Keratinocyte (primary cell): ENCODE results near the gene MAP7D2. TPM values are rescaled to one million over a fixed set of nuclear protein-coding genes. Genes with fewer than 3 reads are reported as not detected.

Experiments
- DNase-seq: peaks from one replicate; pipeline ENCODE4 v3.0.0-alpha.2; 2011; ENCODE audit warnings: low read depth, missing footprints, low spot score
- FAIRE-seq: peaks from 2 replicates; lab custom pipeline; 2011; peaks lifted over from hg19 to GRCh38; lab: Jason Lieb, UNC
- H2AFZ ChIP-seq: 2 replicates; pipeline ENCODE4 v1.6.0; 2012; ENCODE audit warnings: low read length, control low read depth, inconsistent platforms; ENCODE audit not compliant: control insufficient read depth
- H3K27ac ChIP-seq: 2 replicates; pipeline ENCODE4 v1.5.1; 2011; ENCODE audit warnings: low read length; ENCODE audit not compliant: control insufficient read depth, insufficient read depth
- H3K27me3 ChIP-seq: 3 replicates; pipeline ENCODE4 v1.6.0; 2011; ENCODE audit warnings: low read length; ENCODE audit not compliant: control insufficient read depth, insufficient read depth; ENCODE audit errors: extremely low read depth
- H3K36me3 ChIP-seq, 2 experiments: 2 replicates in 1 of 2; 3 replicates in 1 of 2; pipeline ENCODE4 v1.5.1; 2011; ENCODE audit warnings: low read length in 2 of 2, mild to moderate bottlenecking in 1 of 2; ENCODE audit not compliant: control insufficient read depth in 2 of 2, insufficient read depth in 2 of 2; ENCODE audit errors: extremely low read depth in 1 of 2
- H3K4me1 ChIP-seq: 3 replicates; pipeline ENCODE4 v1.5.1; 2011; ENCODE audit warnings: low read length; ENCODE audit not compliant: control insufficient read depth, insufficient read depth; ENCODE audit errors: extremely low read depth
- H3K4me2 ChIP-seq: 3 replicates; pipeline ENCODE4 v1.6.0; 2011; ENCODE audit warnings: low read depth, low read length; ENCODE audit not compliant: control insufficient read depth, insufficient read depth; ENCODE audit errors: extremely low read depth
- H3K4me3 ChIP-seq, 3 experiments: fragments of 200-600 bp in 1 of 3; sonication (generic) in 1 of 3; 2 replicates in 2 of 3; 3 replicates in 1 of 3; pipeline ENCODE4 v1.5.1; 2011 to 2016; ENCODE audit warnings: low read length in 3 of 3, mild to moderate bottlenecking in 3 of 3, control low read depth in 2 of 3, inconsistent platforms in 1 of 3, low read depth in 1 of 3, mixed read lengths in 1 of 3, mixed run types in 1 of 3, moderate library complexity in 1 of 3; ENCODE audit not compliant: control insufficient read depth in 2 of 3, insufficient read depth in 2 of 3; ENCODE audit errors: extremely low read depth in 1 of 3
- H3K79me2 ChIP-seq: 2 replicates; pipeline ENCODE4 v1.6.0; 2012; ENCODE audit warnings: low read length; ENCODE audit not compliant: control insufficient read depth, insufficient read depth
- H3K9ac ChIP-seq: 3 replicates; pipeline ENCODE4 v1.6.0; 2011; ENCODE audit warnings: low read length; ENCODE audit not compliant: control insufficient read depth, insufficient read depth; ENCODE audit errors: extremely low read depth
- H3K9me1 ChIP-seq: 3 replicates; pipeline ENCODE4 v1.6.0; 2011; ENCODE audit warnings: low read length; ENCODE audit not compliant: control insufficient read depth, insufficient read depth; ENCODE audit errors: extremely low read depth
- H3K9me3 ChIP-seq: 2 replicates; pipeline ENCODE4 v1.5.1; 2012; ENCODE audit warnings: low read depth, low read length; ENCODE audit not compliant: control insufficient read depth
- H4K20me1 ChIP-seq: 3 replicates; pipeline ENCODE4 v1.6.0; 2011; ENCODE audit warnings: low read length; ENCODE audit not compliant: control insufficient read depth, insufficient read depth; ENCODE audit errors: extremely low read depth
- EZH2 ChIP-seq: IDR thresholded peaks from one replicate; pipeline ENCODE4 v1.6.1; 2012; ENCODE audit warnings: inconsistent platforms, mild to moderate bottlenecking, low read length, moderate library complexity
- dilution Hi-C: fragments of 300-500 bp; cut with MboI; formaldehyde crosslinking; loops from one replicate; pipeline ENCODE4 v1.7.0; 2020; ENCODE audit warnings: low sequenced_read_pairs; ENCODE audit not compliant: extremely low pct_ligation_motif_present
- polyA plus RNA-seq, 5 experiments: library from polyadenylated mRNA; depleted of rRNA in 3 of 5; stranded (reverse) in 3 of 5; stranded (forward) in 1 of 5; unstranded in 1 of 5; fragments of >200 nt; gene quantifications; 1 replicate in 1 of 5; 2 replicates in 3 of 5; 3 replicates in 1 of 5; pipeline versions ENCODE4 v1.2.1 to v1.2.3, GENCODE V29; 2011 to 2012; ENCODE audit warnings: missing spikeins in 2 of 5, low read depth in 1 of 5, low replicate concordance in 1 of 5
- TF ChIP-seq, protein P1 (sequence below), 3 experiments: IDR thresholded peaks in 1 of 3; conservative IDR thresholded peaks in 1 of 3; optimal IDR thresholded peaks in 1 of 3; 2 replicates in 2 of 3; 3 replicates in 1 of 3; pipeline versions ENCODE3 to v1.5.1; 2011; ENCODE audit warnings: low read length in 3 of 3, mild to moderate bottlenecking in 3 of 3, moderate library complexity in 2 of 3, control low read depth in 1 of 3, inconsistent platforms in 1 of 3; ENCODE audit not compliant: insufficient read depth in 2 of 3; ENCODE audit errors: extremely low read depth in 1 of 3

MAP7D2 gene
- polyA plus RNA-seq, 1 donor (not counting 4 experiments of a cell fraction or from before 2014, with no cell fraction given): 0.76 TPM

DNA sequence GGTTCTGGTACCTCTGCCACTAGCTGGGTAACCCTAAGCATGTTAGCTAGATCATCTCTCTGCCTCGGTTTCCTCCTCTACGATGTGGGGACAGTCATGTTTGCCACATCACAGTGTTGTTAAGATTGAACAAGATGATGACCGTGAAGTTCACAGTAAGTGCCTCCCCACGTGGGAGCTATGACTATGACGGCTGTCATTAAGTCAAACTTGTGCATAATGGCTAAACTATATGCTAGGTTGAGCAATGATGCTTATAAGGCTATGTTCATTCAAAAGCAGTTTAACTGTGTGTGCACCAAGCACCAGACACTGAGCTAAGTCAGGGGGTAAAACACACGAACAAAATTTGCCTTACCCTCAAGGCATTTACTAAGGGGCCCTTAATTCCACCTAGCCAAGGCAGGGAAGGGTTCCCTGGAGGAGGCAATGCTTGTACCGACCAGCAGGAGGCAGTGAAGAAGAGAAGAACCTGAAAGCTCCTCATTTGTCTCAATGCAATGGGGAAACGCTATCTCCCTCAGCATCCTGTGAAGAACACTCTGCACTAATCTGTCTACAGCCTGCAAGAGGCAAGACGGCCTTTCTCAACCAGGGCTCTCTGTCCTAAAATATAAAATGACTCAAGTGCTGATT, 52.9 kb downstream of the MAP7D2 start:
- DNase-seq: no peak
- Histone ChIP-seq H3K9ac (no peak overlapping the region), H3K27ac (no peak overlapping the region), H3K4me3 (no peak overlapping the region), H3K27me3 (no peaks in the 10 kb centered on the region), H3K4me1 (peaks cover 17% of the 10 kb centered on the region), H3K9me3 (no peaks in the 10 kb centered on the region), H3K36me3 (no peaks in the 10 kb centered on the region), H4K20me1 (no peaks in the 10 kb centered on the region), H3K9me1 (no peaks in the 10 kb centered on the region), H3K4me2 (no peak overlapping the region), H2AFZ (no peak overlapping the region), H3K79me2 (no peaks in the 10 kb centered on the region)
- FAIRE-seq: no peak
- dilution Hi-C loops: no loop called here
- TF ChIP-seq EZH2: no peak
- TF ChIP-seq, protein P1, sequence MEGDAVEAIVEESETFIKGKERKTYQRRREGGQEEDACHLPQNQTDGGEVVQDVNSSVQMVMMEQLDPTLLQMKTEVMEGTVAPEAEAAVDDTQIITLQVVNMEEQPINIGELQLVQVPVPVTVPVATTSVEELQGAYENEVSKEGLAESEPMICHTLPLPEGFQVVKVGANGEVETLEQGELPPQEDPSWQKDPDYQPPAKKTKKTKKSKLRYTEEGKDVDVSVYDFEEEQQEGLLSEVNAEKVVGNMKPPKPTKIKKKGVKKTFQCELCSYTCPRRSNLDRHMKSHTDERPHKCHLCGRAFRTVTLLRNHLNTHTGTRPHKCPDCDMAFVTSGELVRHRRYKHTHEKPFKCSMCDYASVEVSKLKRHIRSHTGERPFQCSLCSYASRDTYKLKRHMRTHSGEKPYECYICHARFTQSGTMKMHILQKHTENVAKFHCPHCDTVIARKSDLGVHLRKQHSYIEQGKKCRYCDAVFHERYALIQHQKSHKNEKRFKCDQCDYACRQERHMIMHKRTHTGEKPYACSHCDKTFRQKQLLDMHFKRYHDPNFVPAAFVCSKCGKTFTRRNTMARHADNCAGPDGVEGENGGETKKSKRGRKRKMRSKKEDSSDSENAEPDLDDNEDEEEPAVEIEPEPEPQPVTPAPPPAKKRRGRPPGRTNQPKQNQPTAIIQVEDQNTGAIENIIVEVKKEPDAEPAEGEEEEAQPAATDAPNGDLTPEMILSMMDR (optimal IDR thresholded peaks at IDR 0.05 in 1 of 3, IDR thresholded peaks at IDR 0.05 in 1 of 3, conservative IDR thresholded peaks at IDR 0.05 in 1 of 3; ENCODE audit: extremely low read depth in 1 of 3, insufficient read depth in 2 of 3, low read length in 3 of 3): peak; percentile 19 to 52 (median 39)

DNA sequence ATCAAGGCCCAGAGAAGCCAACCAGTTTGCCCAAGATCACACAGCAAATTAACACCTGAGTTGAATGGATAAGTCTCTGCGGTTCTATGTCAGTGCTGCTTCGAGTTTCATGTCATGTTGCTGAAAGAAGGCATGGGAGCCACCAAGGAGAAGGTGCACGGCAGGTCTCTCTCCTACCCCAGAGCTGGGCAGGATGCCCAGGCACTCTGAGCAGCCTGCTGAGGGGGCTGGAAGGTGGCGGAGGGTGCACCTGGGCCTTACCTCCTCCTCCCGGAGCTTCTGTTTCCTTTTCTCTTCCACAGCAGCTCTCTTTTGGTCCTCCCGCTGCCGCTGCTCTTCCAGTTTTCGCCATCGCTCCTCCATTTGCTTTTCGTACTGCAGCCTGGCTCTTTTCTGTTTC, 53.6 kb downstream of the MAP7D2 start:
- Histone ChIP-seq H3K79me2 (no peaks in the 10 kb centered on the region), H4K20me1 (no peaks in the 10 kb centered on the region)

More for the DNA sequence above, 53.6 kb downstream of the MAP7D2 start:
- no peak for TF ChIP-seq EZH2
- TF ChIP-seq, protein P1 (optimal IDR thresholded peaks at IDR 0.05 in 1 of 3, IDR thresholded peaks at IDR 0.05 in 1 of 3, conservative IDR thresholded peaks at IDR 0.05 in 1 of 3; ENCODE audit: extremely low read depth in 1 of 3, insufficient read depth in 2 of 3, low read length in 3 of 3): no peak
- Histone ChIP-seq H3K4me1 (peaks cover 15% of the 10 kb centered on the region), H3K9ac (no peak overlapping the region), H3K4me3 (no peak overlapping the region), H3K4me2 (no peak overlapping the region), H3K27ac (no peak overlapping the region), H3K9me3 (no peaks in the 10 kb centered on the region), H3K27me3 (no peaks in the 10 kb centered on the region), H2AFZ (no peak overlapping the region), H3K36me3 (no peaks in the 10 kb centered on the region), H3K9me1 (no peaks in the 10 kb centered on the region)
- dilution Hi-C loops: no loop called here
- no peak for DNase-seq
- no peak for FAIRE-seq
